HG03460 (cell line): ENCODE measurements around the gene KIF12.

Source experiments
- ATAC-seq: cut with Tn5 transposase; IDR thresholded peaks from one replicate; pipeline ENCODE4 v1.9.1; 2021; ENCODE audit not compliant: unreplicated experiment

Gene KIF12

GRCh38 chr9:114123031-114123977, 24.2 kb upstream of the KIF12 start:
- no peak for ATAC-seq

DNA sequence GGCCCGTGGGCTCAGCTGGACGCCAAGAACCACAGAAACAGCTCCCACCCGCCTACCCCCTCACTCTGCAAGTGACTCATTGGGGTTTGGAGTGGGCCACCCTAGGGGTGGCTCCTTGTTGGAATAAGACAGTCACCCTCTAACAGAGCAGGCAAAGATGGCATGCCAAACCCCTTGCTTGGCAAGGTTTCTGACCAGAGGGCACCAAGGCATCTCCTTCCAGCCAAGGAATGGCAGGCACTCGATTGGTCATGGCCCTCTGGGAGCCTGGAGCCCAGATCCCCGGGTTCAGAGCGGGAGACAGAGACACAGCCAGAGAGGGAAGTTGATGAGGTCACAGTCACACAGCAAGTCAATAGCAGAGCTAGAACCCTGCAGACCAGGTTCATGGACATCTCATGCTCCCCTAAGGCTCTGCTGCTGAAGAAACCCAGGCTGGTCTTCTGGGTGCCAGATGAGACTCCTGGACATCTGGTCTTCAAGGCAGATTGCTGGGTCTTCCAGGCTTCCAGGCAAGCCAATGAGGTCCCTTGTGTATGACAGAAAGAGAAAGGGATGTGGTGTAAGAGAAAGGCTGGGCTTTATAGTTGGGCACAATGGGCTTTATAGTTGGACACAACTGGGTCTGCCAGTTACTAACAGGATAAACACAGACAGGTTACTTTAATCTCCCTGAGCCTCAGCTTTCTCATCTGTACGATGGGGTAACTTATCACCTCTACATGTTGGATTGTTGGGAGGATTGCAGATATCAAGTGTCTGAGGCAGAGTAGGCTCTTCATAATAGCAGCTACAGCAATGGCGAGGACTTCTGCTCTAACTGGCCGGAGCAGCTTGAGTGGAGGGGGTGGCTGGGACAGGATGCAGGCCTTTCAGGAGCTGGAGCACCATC, 23.3 kb upstream of the KIF12 start:
- ATAC-seq: no peak

- no peak for ATAC-seq
Measured at GRCh38 chr9:114121227-114122135, 22.4 kb upstream of the KIF12 start.

- no peak for ATAC-seq
Measured at GRCh38 chr9:114120192-114121014, 21.3 kb upstream of the KIF12 start.

DNA sequence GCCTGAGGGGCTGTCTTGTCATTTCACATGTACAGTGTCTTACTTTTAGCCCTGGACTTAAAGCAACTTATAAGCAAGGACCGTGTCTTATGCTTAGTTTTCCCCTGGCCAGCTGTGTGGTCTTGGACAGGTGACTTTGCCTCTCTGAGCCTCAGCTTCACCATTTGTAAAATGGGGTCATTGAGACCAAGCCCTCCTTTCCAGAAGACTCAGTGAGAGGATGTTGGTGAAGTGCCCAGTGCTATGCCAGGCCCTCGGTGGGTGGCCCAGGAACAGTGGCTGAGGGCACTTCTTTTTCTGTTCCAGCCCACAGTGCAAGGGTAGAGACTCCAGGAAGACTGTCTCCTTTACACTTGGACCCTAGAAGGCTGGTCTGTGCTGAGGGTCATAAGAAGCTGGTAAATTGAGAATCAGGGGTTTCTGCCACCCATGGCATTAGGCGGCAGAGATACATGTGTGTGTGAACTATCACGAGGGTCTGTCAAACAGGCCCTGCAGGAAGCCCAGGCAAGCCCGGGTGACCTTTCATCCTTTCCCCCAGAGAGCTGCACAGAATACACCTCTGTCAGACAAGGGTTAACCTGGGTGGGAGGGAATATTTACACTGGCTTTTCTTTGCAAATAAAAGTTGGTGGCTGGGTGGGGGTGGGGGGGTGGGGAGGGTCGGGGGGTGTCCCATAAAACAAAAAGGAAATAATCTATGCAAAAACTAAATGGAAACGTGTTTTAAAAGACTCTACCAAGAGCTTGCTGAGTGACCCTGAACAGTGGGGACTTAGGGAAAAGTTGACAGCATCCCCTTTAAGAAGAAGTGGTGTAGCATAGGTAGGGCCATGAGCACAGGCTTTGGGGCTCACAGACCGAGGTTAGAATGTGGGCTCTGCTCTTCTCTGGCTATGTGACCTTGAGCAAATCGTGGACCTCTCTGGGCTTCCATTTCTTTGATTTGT, 20.4 kb upstream of the KIF12 start:
- ATAC-seq: no peak

GRCh38 chr9:114117996-114118830, 19.1 kb upstream of the KIF12 start:
- ATAC-seq: no peak

GRCh38 chr9:114117614-114117995, 18.5 kb upstream of the KIF12 start:
- no peak for ATAC-seq

GRCh38 chr9:114116126-114116747, 17.1 kb upstream of the KIF12 start:
- ATAC-seq: no peak

GRCh38 chr9:114115654-114116125, 16.6 kb upstream of the KIF12 start:
- no peak for ATAC-seq

DNA sequence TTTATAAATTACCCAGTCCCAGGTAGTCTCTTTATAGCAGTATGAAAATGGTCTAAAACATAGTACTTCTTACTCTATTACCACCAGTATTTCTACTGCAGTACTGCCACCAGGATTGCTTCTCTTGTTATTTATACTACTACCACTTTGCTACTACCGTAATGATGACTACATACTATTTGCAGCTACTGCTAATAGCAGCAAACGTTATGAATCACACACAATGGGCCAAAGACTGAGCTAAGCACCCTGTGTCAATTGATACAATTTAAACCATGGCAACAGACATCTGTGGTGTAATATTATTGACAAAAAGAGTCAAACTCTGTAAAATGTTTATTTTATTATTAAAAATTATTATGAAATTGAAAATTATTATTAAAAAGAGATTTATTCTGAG, 15.3 kb upstream of the KIF12 start:
- no peak for ATAC-seq

DNA sequence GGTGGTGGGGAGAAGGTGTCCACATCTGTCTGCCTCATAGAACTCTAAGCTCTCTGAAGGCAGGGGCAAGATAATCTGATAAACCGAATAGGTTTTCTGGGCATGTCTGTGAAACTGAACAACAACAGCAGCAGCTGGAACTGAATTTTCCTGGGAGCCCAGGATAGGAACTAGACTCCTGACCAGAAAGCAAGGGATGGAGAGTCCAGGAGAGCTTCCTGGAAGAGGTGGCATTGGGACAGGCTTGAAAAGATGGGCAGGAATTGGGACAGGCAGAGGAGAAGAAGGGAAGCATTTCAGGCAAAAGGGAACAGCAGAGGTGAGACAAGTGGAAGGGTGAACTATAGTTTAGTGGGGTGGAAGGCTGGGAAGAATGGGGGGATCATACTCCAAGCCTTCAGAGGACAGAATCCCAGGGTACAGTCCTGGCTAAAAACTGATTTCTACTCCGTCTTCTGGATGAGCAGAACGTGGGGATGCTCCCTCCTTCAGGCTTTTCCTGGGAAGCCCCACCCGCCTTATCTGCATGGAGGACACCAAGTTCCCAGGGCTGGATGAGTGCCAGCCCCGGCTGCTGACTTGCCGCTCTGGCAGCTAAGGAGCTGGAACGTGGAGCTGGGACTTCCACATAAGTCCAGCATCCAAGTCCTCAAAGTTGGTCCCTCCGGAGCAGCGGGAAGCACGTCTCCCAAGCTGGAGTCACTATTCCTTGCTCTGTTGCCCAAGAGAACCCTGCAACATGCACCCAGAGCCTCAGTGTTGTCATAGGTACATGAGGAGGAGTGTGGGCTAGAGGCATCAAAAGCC, 13.9 kb upstream of the KIF12 start:
- ATAC-seq: no peak

DNA sequence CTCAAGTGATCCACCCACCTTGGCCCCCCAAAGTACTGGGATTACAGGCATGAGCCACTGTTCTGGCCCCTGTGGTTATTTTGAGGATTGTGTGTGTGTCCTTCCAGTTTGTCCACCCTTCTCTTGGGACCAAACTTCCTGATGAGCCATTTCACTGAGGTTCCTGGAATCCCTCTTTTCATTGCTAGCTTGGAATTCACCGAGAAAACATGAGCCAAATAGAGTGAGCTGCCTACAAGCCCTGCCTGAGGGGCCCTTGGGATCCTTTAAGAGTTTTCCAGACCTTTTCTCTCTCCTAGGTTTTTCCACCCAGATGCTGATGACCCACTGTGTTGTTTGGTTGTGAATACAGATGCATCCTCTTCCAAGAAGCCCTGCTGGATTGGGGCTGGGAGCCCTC, 13.2 kb upstream of the KIF12 start:
- no peak for ATAC-seq

- no peak for ATAC-seq
Measured at GRCh38 chr9:114110180-114110579, 11.1 kb upstream of the KIF12 start.

DNA sequence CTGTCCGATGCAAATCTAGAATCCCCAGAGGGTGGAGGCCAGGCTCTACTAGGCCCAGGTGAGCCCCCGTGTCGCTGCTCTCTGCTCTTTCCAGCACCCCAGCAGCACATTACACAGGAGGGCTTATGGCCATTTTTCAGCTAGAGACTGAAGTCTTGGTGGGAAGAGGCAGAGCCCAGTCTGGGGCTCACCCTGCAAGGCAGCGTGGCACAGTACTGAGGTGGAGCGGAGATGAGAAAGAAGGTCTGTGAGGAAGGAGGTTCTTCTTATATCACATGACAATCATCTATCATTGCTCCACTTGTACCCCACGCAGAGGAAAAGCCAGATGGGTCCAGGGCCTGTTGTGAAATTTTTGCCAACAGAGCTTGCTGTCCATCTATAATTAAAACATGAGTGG, 10.0 kb upstream of the KIF12 start:
- no peak for ATAC-seq

GRCh38 chr9:114108016-114108833, 9.1 kb upstream of the KIF12 start:
- no peak for ATAC-seq
